ENCODE measurements around the gene GPC6. TPM values are rescaled to one million over a fixed set of nuclear protein-coding genes. Genes with fewer than 3 reads are reported as not detected.

Gene GPC6
- polyA plus RNA-seq, 1 donor from 2014 or later, result 9.0 TPM

GRCh38 chr13:93964146-93964512 lies 737.5 kb downstream of the GPC6 start:
- Histone ChIP-seq H3K79me2 (replicated peaks; ENCODE audit: insufficient read depth, low read length) (no peaks in the 10 kb centered on the region), H3F3A (ENCODE audit: insufficient read depth, low read length, poor library complexity, severe bottlenecking) (no peaks in the 10 kb centered on the region), H3K9me3 (ENCODE audit: low read length) (no peaks in the 10 kb centered on the region), H4K20me1 (ENCODE audit: insufficient read depth) (no peaks in the 10 kb centered on the region), H3K9ac (ENCODE audit: low read length) (no peak overlapping the region), H3K9me2 (ENCODE audit: insufficient read depth, low read length) (no peaks in the 10 kb centered on the region), H3K36me3 (ENCODE audit: insufficient read depth, low read length) (no peaks in the 10 kb centered on the region), H3K27me3 (ENCODE audit: insufficient read depth, low read depth, low read length) (no peaks in the 10 kb centered on the region), H3K4me2 (ENCODE audit: low read length) (no peak overlapping the region), H3K27ac (ENCODE audit: low read length) (no peak overlapping the region), H3K4me3 (ENCODE audit: low read length) (no peak overlapping the region), H2AFZ (ENCODE audit: low read depth, low read length) (no peak overlapping the region)
- TF ChIP-seq EZH2 (IDR thresholded peaks at IDR 0.05; ENCODE audit: borderline replicate concordance, insufficient read depth, low read length, poor library complexity, severe bottlenecking) (no peak), CTCF (IDR thresholded peaks at IDR 0.05; ENCODE audit: poor library complexity, severe bottlenecking) (no peak), REST (IDR thresholded peaks at IDR 0.05; ENCODE audit: borderline replicate concordance) (no peak), SMC3 (conservative IDR thresholded peaks at IDR 0.05; ENCODE audit: poor library complexity) (no peak), RAD21 (conservative IDR thresholded peaks at IDR 0.05) (no peak), MXI1 (conservative IDR thresholded peaks at IDR 0.05; ENCODE audit: poor library complexity, severe bottlenecking) (no peak), EP300 (conservative IDR thresholded peaks at IDR 0.05; ENCODE audit: poor library complexity, severe bottlenecking) (no peak), POLR2AphosphoS5 (IDR thresholded peaks at IDR 0.05) (no peak), TAF1 (IDR thresholded peaks at IDR 0.05; ENCODE audit: low read depth) (no peak)

GRCh38 chr13:93965587-93965986 lies 739.0 kb downstream of the GPC6 start:
- Histone ChIP-seq H3K79me2 (replicated peaks; ENCODE audit: insufficient read depth, low read length) (no peaks in the 10 kb centered on the region), H3K4me2 (ENCODE audit: low read length) (no peak overlapping the region), H3K27ac (ENCODE audit: low read length) (no peak overlapping the region), H4K20me1 (ENCODE audit: insufficient read depth) (no peaks in the 10 kb centered on the region), H3K27me3 (ENCODE audit: insufficient read depth, low read depth, low read length) (no peaks in the 10 kb centered on the region), H3K9ac (ENCODE audit: low read length) (no peak overlapping the region), H3F3A (ENCODE audit: insufficient read depth, low read length, poor library complexity, severe bottlenecking) (no peaks in the 10 kb centered on the region), H3K9me2 (ENCODE audit: insufficient read depth, low read length) (no peaks in the 10 kb centered on the region), H3K9me3 (ENCODE audit: low read length) (no peaks in the 10 kb centered on the region), H2AFZ (ENCODE audit: low read depth, low read length) (no peak overlapping the region), H3K36me3 (ENCODE audit: insufficient read depth, low read length) (no peaks in the 10 kb centered on the region), H3K4me3 (ENCODE audit: low read length) (no peak overlapping the region)
- TF ChIP-seq POLR2AphosphoS5 (IDR thresholded peaks at IDR 0.05) (no peak), EP300 (conservative IDR thresholded peaks at IDR 0.05; ENCODE audit: poor library complexity, severe bottlenecking) (no peak), TAF1 (IDR thresholded peaks at IDR 0.05; ENCODE audit: low read depth) (no peak), REST (IDR thresholded peaks at IDR 0.05; ENCODE audit: borderline replicate concordance) (no peak), RAD21 (conservative IDR thresholded peaks at IDR 0.05) (no peak), MXI1 (conservative IDR thresholded peaks at IDR 0.05; ENCODE audit: poor library complexity, severe bottlenecking) (no peak), SMC3 (conservative IDR thresholded peaks at IDR 0.05; ENCODE audit: poor library complexity) (no peak), CTCF (IDR thresholded peaks at IDR 0.05; ENCODE audit: poor library complexity, severe bottlenecking) (no peak), EZH2 (IDR thresholded peaks at IDR 0.05; ENCODE audit: borderline replicate concordance, insufficient read depth, low read length, poor library complexity, severe bottlenecking) (no peak)

Measured in neural cell (in vitro differentiated cells).